CD14-positive monocyte (primary cell): ENCODE data around the gene EDARADD. TPM values are rescaled to one million over a fixed set of nuclear protein-coding genes. Genes with fewer than 3 reads are reported as not detected.

Source experiments
- DNase-seq, 3 donors: peaks; one replicate each; pipeline ENCODE4 v3.0.0-alpha.2; 2011 to 2022
- H2AFZ ChIP-seq: 2 replicates; pipeline ENCODE4 v1.6.0; 2012; ENCODE audit warnings: mild to moderate bottlenecking, low read depth, low read length, inconsistent platforms; ENCODE audit not compliant: insufficient read depth, poor library complexity, severe bottlenecking
- H3K27ac ChIP-seq, 2 donors: 1 replicate in 1 of 2; 2 replicates in 1 of 2; pipeline ENCODE4 v1.5.1; 2012 to 2013; ENCODE audit warnings: low read length in 2 of 2, control low read depth in 1 of 2, inconsistent platforms in 1 of 2, low read depth in 1 of 2, mild to moderate bottlenecking in 1 of 2
- H3K27me3 ChIP-seq, 2 donors: one replicate each; pipeline versions ENCODE4 v1.6.0 to v1.6.1; 2011 to 2013; ENCODE audit warnings: low read length in 2 of 2; ENCODE audit not compliant: control insufficient read depth in 2 of 2, insufficient read depth in 2 of 2
- H3K36me3 ChIP-seq, 2 donors: replicated peaks in 1 of 2; 1 replicate in 1 of 2; 2 replicates in 1 of 2; pipeline versions ENCODE4 v1.5.1 to v1.6.1; 2012 to 2013; ENCODE audit warnings: low read length in 2 of 2, control low read depth in 1 of 2, inconsistent platforms in 1 of 2, mild to moderate bottlenecking in 1 of 2; ENCODE audit not compliant: insufficient read depth in 2 of 2, control insufficient read depth in 1 of 2
- H3K4me1 ChIP-seq, 2 donors: 1 replicate in 1 of 2; 2 replicates in 1 of 2; pipeline versions ENCODE4 v1.5.1 to v1.6.1; 2012 to 2013; ENCODE audit warnings: low read length in 2 of 2, control low read depth in 1 of 2, inconsistent platforms in 1 of 2, mild to moderate bottlenecking in 1 of 2, moderate library complexity in 1 of 2; ENCODE audit not compliant: insufficient read depth in 2 of 2, control insufficient read depth in 1 of 2
- H3K4me2 ChIP-seq: replicated peaks from 2 replicates; pipeline ENCODE3; 2012; ENCODE audit warnings: low read length, moderate library complexity, mild to moderate bottlenecking; ENCODE audit not compliant: poor library complexity, severe bottlenecking; ENCODE audit errors: extremely low read depth
- H3K4me3 ChIP-seq, 3 experiments: fragments of 200-600 bp in 1 of 3; sonication (generic) in 1 of 3; replicated peaks in 1 of 3; 1 replicate in 2 of 3; 2 replicates in 1 of 3; pipeline ENCODE4 v1.5.1; 2011 to 2013; ENCODE audit warnings: low read length in 3 of 3, mild to moderate bottlenecking in 3 of 3, control low read depth in 2 of 3, low read depth in 2 of 3, inconsistent platforms in 1 of 3, moderate library complexity in 1 of 3
- H3K79me2 ChIP-seq: 2 replicates; pipeline ENCODE4 v1.6.0; 2012; ENCODE audit warnings: mild to moderate bottlenecking, control low read depth, inconsistent platforms, low read length, moderate library complexity; ENCODE audit not compliant: insufficient read depth
- H3K9ac ChIP-seq: 2 replicates; pipeline ENCODE4 v1.6.0; 2017; ENCODE audit warnings: low read length, mild to moderate bottlenecking; ENCODE audit not compliant: insufficient read depth, poor library complexity, severe bottlenecking
- H3K9me3 ChIP-seq, 2 donors: replicated peaks in 1 of 2; 1 replicate in 1 of 2; 2 replicates in 1 of 2; pipeline versions ENCODE4 v1.5.1 to v1.6.1; 2012 to 2013; ENCODE audit warnings: low read length in 2 of 2, control low read depth in 1 of 2; ENCODE audit not compliant: control insufficient read depth in 1 of 2, insufficient read depth in 1 of 2
- H4K20me1 ChIP-seq: 2 replicates; pipeline ENCODE4 v1.6.0; 2012; ENCODE audit warnings: mild to moderate bottlenecking, low read length, control low read depth, moderate library complexity; ENCODE audit not compliant: insufficient read depth
- H3K27ac Mint-ChIP-seq, 7 donors: one replicate each; pipeline ENCODE4 v1.8.0; 2020; ENCODE audit warnings: mild to moderate bottlenecking in 7 of 7, mixed read lengths in 7 of 7, moderate library complexity in 6 of 7, inconsistent platforms in 2 of 7
- H3K27me3 Mint-ChIP-seq, 3 donors: one replicate each; pipeline ENCODE4 v1.8.0; 2021 to 2022; ENCODE audit warnings: low read depth in 3 of 3, mild to moderate bottlenecking in 3 of 3, mixed read lengths in 3 of 3, moderate library complexity in 3 of 3, inconsistent platforms in 1 of 3
- H3K36me3 Mint-ChIP-seq, 2 donors: one replicate each; pipeline ENCODE4 v1.8.0; 2020; ENCODE audit warnings: mixed read lengths in 2 of 2, inconsistent platforms in 1 of 2, mild to moderate bottlenecking in 1 of 2
- H3K4me1 Mint-ChIP-seq: one replicate; pipeline ENCODE4 v1.8.0; 2020; ENCODE audit warnings: mild to moderate bottlenecking, mixed read lengths
- H3K4me3 Mint-ChIP-seq, 2 donors: one replicate each; pipeline ENCODE4 v1.8.0; 2020; ENCODE audit warnings: mild to moderate bottlenecking in 2 of 2, mixed read lengths in 2 of 2, moderate library complexity in 1 of 2
- H3K9me3 Mint-ChIP-seq, 7 donors: one replicate each; pipeline ENCODE4 v1.8.0; 2020 to 2022; ENCODE audit warnings: mixed read lengths in 7 of 7, mild to moderate bottlenecking in 6 of 7, moderate library complexity in 6 of 7, inconsistent platforms in 2 of 7
- CTCF ChIP-seq: fragments of 200-600 bp; IDR thresholded peaks from one replicate; pipeline ENCODE4 v1.8.0; 2022; ENCODE audit warnings: antibody characterized with exemption, mild to moderate bottlenecking
- WGBS: methylation state at CpG from one replicate; pipeline ENCODE4 v1.1.5; 2013; ENCODE audit warnings: missing lambda C conversion rate; ENCODE audit not compliant: insufficient coverage; 5-methylcytosine and 5-hydroxymethylcytosine counted together
- intact Hi-C, 2 donors: fragments of 100-400 bp; cut with micrococcal nuclease; formaldehyde crosslinking; loops; one replicate each; pipeline versions ENCODE4 v1.15.0 to v1.15.1; 2023
- polyA plus RNA-seq, 3 donors: library from polyadenylated mRNA; depleted of rRNA in 1 of 3; unstranded in 2 of 3; stranded (reverse) in 1 of 3; fragments of 300-500 nt in 2 of 3; fragments of >200 nt in 1 of 3; fragmentation: Illumina TruSeq in 2 of 3; gene quantifications; 1 replicate in 2 of 3; 2 replicates in 1 of 3; pipeline ENCODE4 v1.2.3, GENCODE V29; 2012 to 2021

Gene EDARADD
- polyA plus RNA-seq, 3 donors: not detected

GRCh38 chr1:236391008-236391407, 3.1 kb upstream of the EDARADD start:
- peaks cover 2 to 3% of the 10 kb centered on the region in 2 donors for H3K27me3 ChIP-seq
- H3K27ac ChIP-seq: no peak overlapping the region
- no peak for TF ChIP-seq CTCF
- no peak overlapping the region for H2AFZ ChIP-seq
- Mint-ChIP-seq H3K4me1 (peaks cover 19% of the 10 kb centered on the region), H3K27ac (no peak overlapping the region), H3K9me3 (peaks cover 0 to 3% (median 0%) of the 10 kb centered on the region in 7 donors), H3K27me3 (peaks cover 0 to 21% (median 11%) of the 10 kb centered on the region in 3 donors), H3K36me3 (peaks cover 0 to 2% of the 10 kb centered on the region in 2 donors), H3K4me3 (no peak overlapping the region)
- H3K79me2 ChIP-seq: no peaks in the 10 kb centered on the region
- no peak overlapping the region for H3K4me3 ChIP-seq
- no peaks in the 10 kb centered on the region for H3K36me3 ChIP-seq
- WGBS: no CpG with 5 or more reads among the region's 5 CpGs
- no peaks in the 10 kb centered on the region for H4K20me1 ChIP-seq
- H3K9ac ChIP-seq: no peak overlapping the region
- H3K4me2 ChIP-seq: no peak overlapping the region
- peaks cover 18 to 28% of the 10 kb centered on the region in 2 donors for H3K4me1 ChIP-seq
- DNase-seq: no peak
- no peaks in the 10 kb centered on the region for H3K9me3 ChIP-seq
- intact Hi-C loops: no loop called here

GRCh38 chr1:236392182-236392581, 1.9 kb upstream of the EDARADD start:
- 100% methylated on average over 2 of the region's 2 CpGs for WGBS
- Mint-ChIP-seq H3K9me3 (peaks cover 0 to 7% (median 1%) of the 10 kb centered on the region in 7 donors), H3K4me1 (peaks cover 23% of the 10 kb centered on the region), H3K27me3 (peaks cover 7 to 31% (median 17%) of the 10 kb centered on the region in 3 donors), H3K27ac (peak overlapping the region in 1 of 7 donors; percentile 21), H3K36me3 (peaks cover 0 to 2% of the 10 kb centered on the region in 2 donors), H3K4me3 (no peak overlapping the region)
- no peak for TF ChIP-seq CTCF
- no peak overlapping the region for H3K27ac ChIP-seq
- H3K4me1 ChIP-seq: peaks cover 21 to 30% of the 10 kb centered on the region in 2 donors
- H3K79me2 ChIP-seq: no peaks in the 10 kb centered on the region
- H3K36me3 ChIP-seq: no peaks in the 10 kb centered on the region
- H3K9me3 ChIP-seq: no peaks in the 10 kb centered on the region
- intact Hi-C loops: no loop called here
- H3K4me3 ChIP-seq: no peak overlapping the region
- no peak overlapping the region for H3K9ac ChIP-seq
- no peak overlapping the region for H3K4me2 ChIP-seq
- H3K27me3 ChIP-seq: peaks cover 7 to 9% of the 10 kb centered on the region in 2 donors
- no peak for DNase-seq
- H4K20me1 ChIP-seq: no peaks in the 10 kb centered on the region
- H2AFZ ChIP-seq: no peak overlapping the region
